HG02884 (cell line): ENCODE data around the gene KIF26A.

Experiments
- ATAC-seq: cut with Tn5 transposase; IDR thresholded peaks from one replicate; pipeline ENCODE4 v1.9.1; 2021; ENCODE audit warnings: mild to moderate bottlenecking, moderate library complexity; ENCODE audit not compliant: unreplicated experiment

The KIF26A gene

DNA sequence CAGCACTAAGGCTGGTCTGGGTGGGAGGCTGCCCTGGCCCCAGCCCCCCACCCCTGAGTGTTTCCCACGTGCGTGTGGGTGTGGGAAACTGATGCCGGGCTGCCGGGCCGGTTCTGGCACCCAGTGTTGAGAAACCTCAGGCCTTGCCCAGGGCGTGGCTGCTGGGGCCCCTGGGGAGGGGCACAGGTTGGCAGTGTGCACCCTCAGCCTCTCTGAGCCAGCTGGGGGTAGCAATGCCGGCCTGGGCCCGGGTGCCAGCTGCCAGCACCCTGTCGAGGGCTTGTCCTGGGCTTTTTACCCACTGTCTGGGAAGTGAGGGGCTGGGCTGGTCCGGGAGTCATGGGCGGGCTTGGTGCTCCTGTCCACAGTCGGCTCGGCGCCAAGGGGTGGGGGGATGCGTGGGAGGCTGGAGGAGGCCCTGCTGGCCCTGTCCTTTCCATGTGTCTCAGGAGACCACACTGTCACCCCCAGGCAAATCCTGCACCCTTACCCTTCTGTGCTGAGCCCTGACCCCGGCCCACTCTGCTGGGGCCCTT lies 37.2 kb upstream of the KIF26A start:
- ATAC-seq = no peak

DNA sequence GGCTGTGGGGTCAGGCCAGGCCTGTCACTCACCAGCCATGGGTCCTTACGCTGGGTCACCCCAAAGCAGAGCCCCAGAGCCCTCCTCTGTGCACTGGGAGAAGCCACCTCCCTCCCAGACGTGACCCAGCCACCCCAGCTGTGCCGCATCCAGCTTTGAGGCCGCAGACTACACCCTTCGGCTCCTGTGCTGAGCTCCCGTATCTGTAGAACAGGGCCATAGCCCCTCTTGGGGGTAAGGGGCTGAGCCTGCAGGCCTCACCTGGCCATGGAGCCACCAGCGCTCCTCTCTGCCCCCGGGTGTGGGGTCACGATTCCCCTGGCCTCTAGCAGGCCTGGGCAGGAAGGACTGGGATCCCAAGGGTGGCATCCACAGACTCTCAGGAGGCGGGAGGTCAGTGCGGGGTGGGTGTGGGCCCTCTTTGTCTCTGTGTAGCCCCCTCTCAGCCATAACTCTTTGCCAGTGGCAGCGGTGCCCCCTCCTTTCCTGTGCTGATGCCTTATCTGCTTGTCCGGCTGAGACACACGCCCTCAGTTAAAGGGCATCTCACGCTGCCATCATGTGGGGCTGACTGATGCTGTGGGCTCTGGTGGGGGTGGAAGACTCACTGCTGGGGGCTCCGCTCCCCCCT lies 36.6 kb upstream of the KIF26A start:
- ATAC-seq = no peak

DNA sequence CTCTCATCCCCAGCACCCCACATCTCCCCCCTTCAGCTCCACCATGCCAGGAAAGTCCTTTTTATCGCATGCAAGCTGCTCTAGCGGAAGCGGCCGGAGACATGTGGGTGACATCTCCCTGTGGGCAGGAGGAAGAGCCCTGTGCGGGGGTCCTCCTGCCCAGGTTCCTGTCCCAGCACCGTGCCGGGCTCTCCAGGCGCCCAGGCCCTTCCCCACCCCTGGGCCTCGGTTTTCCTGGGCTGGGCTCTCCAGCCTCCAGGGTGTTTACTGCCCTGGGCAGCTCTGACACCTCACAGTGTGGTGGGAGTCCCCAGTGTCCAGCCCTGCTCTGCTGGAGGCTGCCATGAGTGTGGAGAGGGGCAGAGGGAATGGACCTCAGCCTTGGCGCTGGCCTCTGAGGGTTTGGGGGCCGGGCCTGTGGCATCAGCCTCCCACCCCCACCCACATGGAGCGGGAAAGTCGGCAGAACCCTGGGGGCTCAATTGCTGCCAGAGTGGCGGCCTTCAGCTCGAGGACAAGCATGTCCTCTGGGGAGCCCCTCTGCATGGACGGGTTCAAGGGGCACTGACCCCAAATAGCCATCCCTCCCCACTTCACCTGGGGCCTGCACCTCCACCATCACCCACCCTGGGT lies 36.0 kb upstream of the KIF26A start:
- no peak for ATAC-seq

DNA sequence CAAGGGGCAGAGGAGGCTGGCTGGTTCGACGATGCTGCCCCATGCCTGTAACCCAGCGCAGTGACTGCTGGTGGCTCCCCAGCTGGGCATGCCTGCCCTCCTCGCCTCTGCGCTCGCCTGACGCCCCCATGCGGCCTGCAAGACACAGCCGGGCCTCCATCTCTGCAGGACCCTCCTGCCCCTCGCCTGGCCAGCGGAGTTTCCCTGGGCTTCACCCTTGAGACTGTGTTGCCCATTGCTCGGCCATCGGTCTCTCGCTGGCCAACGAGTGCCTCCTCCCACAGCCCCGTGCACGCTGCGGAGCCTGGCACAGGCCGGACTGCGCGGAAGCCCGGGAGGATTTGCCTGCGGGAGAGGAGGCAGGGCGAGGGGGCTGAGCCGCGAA lies 35.3 kb upstream of the KIF26A start:
- ATAC-seq = no peak

DNA sequence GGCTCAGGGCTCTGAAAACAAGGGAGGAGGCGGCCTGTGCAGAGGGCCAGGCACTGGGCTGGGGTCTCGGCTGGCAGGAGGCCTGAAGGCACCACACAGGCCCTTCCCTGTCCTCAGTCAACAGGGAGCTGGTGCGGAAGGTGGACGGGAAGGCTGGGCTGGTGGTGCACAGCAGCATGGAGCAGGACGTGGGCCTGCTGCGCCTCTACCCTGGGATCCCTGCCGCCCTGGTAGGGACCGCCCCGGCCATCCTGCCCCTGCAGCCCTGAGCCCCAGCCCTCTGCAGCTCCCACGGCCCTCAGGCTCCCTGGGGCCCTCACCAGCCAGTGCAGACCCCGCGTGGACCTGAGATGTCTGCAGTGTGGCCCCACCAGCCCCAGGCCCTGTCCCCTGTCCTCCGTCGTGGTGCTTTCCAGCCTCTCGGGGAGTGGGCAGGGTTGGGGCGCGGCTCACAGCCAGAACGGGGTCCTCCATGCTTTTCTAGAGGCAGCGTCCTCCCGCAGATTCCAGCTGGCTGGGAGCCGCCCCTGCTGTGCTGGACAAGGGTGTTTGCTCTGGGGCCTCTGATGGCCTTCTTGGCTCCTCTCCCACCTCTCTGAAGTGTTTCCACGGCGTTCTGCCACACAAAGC lies 34.8 kb upstream of the KIF26A start:
- ATAC-seq = no peak

DNA sequence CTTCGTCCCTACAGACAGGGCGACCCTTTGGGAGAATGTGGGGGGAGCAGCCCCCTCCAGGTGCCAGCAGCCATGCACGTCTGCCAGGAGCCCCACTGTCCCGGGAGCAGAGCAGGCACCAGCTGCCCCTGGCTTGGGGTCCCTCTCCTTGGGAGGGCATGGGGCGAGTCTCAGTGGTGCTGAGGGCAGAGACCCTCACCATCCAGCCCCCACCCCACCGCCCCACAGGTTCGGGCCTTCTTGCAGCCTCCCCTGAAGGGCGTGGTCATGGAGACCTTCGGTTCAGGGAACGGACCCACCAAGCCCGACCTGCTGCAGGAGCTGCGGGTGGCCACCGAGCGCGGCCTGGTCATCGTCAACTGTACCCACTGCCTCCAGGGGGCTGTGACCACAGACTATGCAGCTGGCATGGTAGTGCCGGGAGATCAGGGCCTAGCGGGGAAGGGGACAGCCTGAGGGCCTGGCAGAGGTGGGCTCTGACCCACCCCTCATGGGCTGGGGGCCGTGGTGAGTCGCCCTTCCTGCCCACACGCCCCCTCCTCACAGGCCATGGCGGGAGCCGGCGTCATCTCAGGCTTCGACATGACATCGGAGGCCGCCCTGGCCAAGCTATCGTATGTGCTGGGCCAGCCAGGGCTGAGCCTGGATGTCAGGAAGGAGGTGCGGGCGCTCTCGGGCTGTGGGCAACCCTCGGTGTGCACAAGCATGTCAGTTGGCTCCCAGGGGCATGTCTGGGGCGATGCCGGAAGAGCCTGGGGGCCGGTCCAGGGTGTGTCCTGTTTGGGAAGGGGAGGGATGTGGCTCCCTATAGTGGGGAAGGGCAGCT lies 34.1 kb upstream of the KIF26A start:
- no peak for ATAC-seq

DNA sequence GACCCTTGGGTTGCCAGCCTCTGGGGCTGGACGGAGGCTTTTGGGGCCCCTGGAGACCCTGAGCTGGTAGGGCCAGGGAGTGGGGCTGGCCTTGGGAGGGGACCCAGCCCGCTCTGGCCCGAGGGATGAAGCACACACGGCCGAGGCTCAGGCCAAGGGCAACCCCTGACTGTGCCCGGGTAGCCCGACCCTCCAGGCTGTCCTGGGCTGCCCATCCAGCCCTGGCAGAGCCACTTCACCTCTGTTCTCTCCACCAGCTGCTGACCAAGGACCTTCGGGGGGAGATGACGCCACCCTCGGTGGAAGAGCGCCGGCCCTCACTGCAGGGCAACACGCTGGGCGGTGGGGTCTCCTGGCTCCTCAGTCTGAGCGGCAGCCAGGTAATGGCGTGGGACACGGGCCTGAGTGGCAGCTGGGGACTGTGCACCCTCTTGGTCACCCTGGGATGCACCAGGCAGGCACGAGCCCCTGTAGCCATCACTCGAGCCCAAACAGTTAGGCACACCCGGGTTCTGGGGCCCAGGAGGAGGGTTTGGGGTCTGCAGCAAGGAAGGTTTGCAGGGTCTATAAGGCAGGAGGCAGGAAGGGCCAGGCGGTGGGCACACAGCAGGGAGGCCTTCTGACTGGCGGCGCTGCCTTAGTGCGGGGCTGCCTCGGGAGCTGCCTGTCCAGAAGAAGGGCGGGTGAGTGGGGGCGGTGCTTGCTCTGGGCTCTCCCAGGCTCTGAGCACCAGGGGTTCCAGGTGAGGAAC lies 33.1 kb upstream of the KIF26A start:
- no peak for ATAC-seq

DNA sequence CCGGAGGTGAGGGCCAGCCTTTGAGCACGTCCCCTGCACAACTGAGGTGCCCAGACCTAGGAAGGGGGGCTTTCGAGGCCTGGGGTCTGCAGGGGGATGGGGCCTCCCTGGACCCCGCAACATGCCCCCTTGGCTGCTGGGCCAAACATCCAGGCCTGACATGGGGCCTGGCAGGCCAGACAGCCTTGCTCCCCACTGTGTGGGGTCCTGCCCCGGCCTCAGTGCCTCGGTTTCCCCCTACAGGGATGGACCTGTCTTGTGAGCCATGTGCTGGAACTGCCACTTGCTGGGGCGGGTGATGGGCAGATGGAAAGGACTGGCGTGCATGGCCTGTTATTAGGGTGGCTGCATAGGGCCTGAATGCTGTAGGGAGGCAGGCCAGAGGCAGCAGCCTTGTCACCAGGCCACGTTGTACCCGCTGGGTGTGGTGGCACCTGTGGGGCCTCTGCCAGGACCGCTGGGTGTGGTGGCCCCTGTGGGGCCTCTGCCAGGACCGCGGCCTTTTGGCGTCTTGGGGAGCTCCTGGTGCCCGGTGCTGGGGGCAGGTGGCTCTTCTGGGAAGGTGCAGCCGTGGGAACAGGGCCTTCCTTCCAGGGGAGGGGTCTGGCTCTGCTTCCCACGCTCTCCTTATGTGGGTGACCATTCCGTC lies 32.4 kb upstream of the KIF26A start:
- no peak for ATAC-seq

DNA sequence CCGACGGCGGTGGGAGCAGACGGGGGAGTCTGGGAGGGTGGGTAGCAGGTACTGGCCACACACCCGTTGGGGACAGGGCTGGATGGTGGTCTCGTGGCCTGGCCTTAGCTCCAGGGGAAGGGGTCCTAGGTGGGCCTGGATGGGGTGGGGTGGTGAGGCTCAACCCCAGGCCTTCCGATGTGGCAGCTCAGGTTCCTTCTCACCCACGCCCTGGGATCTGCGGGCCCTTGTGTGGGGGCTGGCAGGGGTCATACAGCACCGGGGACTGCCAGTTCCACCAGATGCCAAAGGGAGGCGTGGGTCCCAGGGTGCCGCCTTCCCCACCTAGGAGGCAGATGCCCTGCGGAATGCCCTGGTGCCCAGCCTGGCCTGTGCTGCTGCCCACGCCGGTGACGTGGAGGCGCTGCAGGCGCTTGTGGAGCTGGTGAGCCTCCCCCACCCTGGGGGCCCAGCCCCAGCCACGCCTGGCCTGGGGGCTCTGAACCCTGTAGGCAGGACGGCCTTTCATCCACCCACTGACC lies 31.9 kb upstream of the KIF26A start:
- no peak for ATAC-seq

DNA sequence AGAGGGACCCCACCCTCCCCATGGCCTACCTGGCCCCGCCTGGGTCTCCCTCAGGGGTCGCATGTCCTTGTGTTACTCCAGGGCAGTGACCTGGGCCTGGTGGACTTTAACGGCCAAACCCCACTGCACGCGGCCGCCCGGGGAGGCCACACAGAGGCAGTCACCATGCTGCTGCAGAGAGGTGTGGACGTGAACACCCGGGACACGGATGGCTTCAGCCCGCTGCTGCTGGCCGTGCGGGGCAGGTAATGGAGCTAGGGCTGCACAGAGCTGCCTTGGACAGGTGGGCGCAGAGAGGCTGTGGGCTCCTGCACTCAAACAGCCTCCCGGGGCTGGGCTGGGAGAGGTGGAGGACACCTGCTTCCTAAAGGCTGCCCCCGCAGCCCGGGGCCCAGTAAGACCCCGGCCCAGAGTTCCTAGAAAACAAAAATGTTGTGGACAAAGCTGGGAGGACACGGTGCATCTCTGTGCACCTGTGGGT lies 31.2 kb upstream of the KIF26A start:
- no peak for ATAC-seq

DNA sequence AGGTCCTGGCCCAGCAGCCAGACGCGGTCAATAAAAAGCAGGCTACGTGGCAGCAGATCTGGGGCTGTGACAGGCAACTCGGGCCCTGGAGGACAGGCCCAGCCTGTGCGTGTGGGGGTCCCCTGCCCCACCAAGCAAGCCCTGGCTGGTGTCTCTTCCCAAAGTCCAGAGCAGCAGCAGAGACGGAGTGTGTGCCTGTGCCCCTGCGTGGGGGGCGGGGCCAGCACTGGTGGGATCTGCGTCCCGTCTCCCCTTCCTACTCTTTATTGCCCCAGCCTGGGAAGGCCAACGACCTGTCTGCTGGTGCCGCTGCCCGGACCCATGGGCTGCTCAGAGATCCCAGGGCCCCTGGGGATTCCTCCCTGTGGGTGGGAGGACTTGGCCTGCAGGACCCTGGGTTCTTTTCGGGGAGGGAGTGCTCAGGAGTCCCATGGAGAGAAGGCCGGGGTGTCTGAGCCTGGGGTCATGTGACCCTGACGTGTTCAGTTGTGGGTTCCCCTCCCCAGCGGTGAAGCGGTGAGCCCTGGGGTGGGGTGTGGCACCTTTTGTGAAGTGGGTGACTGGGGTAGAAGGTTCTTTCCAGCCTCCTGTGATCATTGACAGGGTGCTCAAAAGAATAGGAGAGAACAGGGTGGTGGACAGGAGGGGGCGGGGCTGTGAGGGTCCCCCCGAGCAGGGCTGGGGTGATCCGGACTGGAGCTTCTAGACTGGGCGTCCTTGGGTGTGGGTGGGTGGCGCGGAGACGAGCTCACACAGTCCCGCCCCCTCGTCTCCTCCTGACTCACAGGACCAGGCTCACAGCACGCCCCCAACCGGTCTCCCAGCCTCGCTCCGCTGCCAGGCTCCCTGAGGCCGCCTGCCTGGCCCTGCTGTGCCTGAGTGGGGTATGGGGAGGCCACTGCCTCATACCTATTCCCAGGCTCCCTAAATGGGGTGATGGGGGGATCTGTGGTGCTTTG lies 30.5 kb upstream of the KIF26A start:
- no peak for ATAC-seq

DNA sequence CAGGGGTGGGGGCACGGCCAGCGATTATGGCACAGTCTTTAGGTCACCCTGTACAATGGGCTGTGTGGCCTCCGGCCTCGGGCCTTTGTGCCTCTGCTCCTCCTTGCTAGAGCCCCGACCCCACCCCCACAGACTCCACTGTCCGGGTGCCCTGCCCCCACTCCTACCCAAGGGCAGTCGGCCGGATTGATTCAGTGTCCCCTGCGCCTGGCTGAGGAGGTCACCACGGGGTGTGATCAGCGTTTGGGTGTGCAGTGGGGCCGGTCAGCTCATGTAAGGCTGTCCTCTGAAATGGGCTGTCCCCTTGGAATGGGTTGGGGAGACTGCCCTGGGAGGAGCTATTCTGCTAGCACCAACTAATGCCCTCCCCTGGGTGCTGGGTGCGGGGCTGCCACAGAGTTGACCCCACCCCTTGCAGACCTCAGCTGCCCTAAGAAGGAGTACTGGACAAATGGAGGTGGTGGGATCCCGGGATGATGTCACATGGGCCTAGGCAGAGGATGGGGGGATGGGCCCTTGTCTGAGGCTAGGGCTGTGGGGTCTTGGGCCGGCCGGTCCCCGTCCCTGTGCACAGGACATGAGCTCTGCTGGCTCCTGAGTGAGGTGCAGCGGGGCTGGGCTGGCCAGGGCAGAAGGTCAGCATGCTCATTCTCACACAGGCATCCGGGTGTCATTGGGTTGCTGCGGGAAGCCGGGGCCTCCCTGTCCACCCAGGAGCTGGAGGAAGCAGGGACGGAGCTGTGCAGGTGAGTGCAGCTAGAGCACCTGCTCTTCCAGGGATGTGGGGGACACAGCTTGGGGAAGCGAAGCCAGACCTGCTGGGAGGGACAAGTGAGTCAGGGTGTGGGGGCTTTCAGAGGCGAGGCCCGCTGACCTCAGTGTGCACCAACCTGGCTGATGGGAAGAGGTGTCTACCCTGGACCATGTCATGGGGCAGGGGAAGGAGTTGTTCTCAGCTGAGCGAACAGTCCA lies 29.5 kb upstream of the KIF26A start:
- ATAC-seq = no peak

DNA sequence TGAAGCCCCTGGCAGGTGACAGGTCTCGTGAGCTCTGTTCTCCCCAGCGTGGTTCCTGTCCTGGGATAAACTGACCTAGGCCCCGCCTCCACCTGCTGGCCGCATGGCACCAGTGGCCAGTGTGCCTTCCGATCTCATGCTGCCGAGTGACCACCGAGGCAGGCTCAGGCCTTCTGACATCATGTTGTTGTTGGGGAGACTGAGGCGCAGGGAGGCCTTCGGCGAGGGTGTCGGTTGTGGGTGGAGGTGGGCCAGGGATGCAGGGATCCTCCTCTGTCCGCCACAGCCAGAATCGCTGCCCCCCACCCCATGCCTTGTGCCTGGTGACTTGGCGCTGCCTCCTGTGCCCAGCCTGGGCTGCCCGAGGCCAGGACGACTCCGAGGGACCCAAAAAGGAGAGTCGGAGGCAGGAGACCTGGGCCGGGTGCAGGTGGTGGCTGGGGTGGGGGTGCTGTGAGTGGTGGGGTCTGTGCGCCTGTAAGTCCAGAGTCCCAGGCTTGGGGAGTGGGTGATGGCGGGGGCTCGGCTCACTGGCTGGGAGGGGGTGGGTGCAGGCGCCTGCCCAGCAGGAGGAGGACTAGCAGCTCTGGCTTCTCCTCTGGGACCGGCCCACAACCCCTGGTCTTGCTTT lies 28.5 kb upstream of the KIF26A start:
- no peak for ATAC-seq

DNA sequence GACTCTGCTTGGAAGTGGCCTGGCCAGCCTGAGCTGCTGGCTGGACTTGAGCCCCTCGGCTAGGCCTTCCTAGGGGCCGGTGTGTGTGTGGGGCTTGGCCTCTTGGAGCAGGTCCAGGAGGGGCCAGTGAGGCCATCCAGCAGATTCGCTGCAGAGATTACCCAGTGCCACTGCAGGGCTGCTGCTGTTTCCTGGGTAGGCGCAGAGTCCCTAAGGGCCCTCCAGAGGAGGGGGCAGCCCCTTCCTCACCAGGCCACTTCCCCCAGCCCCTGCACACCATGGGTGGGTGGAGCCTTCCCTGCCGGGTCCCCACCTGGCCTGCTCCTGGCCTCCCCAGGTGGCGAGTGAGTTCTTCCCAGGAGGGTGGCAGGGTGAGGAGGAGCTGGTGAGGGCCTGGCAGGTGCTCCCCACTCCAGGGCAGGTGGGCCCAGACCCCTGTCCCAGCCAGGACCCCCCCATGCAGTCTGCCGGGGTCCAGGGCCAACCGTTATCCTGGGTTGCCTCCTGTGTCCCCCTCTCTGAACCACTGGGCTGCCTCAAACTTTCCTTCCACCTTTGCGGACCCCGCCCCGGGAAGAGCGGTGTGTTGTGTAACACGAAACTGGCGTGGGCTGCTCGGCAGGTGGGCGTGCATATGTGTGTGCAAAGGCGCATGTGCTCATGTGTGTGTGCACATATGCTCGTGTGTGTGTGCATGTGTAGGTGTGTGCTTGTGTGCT lies 27.7 kb upstream of the KIF26A start:
- no peak for ATAC-seq

DNA sequence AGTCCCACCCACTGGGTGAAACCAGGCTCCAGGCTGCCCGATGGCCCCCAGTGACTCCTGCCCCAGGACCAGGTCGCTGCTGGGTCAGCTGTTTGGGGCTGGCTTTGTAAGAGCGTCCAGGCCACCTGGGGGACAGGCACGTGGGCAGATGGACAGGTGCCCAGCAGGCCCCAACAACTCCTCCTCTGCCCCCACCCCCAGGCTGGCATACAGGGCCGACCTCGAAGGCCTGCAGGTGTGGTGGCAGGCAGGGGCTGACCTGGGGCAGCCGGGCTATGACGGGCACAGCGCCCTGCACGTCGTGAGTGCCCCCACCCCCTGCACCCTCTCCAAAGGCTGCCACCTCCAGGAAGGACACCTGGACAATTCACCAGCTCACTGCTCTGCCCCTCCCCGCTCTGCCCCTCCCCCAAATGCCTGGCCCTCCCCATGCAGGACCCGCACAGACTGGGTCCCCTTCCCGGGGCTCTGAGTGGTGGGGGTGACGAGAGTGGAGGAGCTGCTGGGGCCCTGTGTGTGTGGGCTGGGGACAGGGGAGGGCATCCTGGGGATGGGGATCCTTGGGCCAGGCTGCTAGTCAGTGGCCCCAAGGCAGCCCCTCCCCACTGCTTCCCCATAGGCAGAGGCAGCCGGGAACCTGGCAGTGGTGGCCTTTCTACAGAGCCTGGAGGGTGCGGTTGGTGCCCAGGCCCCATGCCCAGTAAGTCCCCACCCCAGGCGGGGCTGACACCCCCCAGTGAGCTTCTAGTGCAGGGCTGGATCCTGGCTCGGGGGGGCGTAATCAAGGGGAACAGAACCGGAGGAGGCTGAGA lies 26.9 kb upstream of the KIF26A start:
- no peak for ATAC-seq

DNA sequence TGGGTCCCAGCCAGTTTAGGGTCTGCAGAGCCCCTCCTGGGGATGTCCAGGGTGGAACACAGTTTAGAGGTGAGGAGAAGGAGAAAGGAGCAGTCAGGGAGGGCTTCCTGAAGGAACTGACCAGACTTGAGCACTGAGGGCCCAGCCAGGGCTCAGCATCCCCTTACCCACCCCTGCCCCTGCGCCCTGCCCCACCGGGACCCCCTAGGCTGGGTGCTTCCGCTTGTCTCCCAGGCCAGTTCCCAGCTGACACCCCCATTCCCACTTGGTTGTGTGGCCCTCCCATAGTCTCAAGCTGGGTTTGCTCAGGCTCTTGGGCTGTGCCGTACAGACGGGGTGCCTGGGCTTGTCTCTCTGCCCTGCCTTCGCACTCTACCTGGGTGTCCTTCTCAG lies 26.3 kb upstream of the KIF26A start:
- no peak for ATAC-seq
